Endothelial cell of umbilical vein (primary cell): ENCODE measurements around the gene CHTOP. TPM values are rescaled to one million over a fixed set of nuclear protein-coding genes. Genes with fewer than 3 reads are reported as not detected.

Experiments
- BruUV-seq: library from RNA; stranded (reverse); fragments of 400-500 nt; replicated peaks from 2 replicates; lab custom pipeline; 2021; lab: Mats Ljungman, UMichigan
- CTCF ChIA-PET: fragments of 300-600, 350-600 bp; sonication (Branson Sonifier 250); formaldehyde crosslinking; loops from one replicate; lab custom pipeline; 2021; ENCODE audit warnings: antibody characterized with exemption, inconsistent platforms; lab: Charles Lee
- POLR2A ChIA-PET: fragments of 300-600, 350-600 bp; sonication (Branson Sonifier 250); formaldehyde crosslinking; loops from one replicate; lab custom pipeline; 2021; ENCODE audit warnings: antibody characterized with exemption, inconsistent platforms; lab: Charles Lee
- DNase-seq: peaks from one replicate; pipeline ENCODE4 v3.0.0-alpha.2; 2011; ENCODE audit warnings: low read depth, low spot score
- FAIRE-seq: peaks from 2 replicates; lab custom pipeline; 2011; peaks lifted over from hg19 to GRCh38; lab: Jason Lieb, UNC
- H2AFZ ChIP-seq: 2 replicates; pipeline ENCODE4 v1.6.0; 2012; ENCODE audit warnings: low read depth, low read length, control low read depth, inconsistent platforms
- H3K27ac ChIP-seq: 2 replicates; pipeline ENCODE4 v1.5.1; 2011; ENCODE audit warnings: low read depth, mild to moderate bottlenecking, control low read depth, low read length, moderate library complexity; ENCODE audit not compliant: insufficient read depth
- H3K27me3 ChIP-seq, 2 experiments: 2 replicates each; pipeline versions ENCODE4 v1.6.0 to v1.6.1; 2011; ENCODE audit warnings: low read length in 2 of 2, mixed read lengths in 1 of 2; ENCODE audit not compliant: control insufficient read depth in 2 of 2, insufficient read depth in 2 of 2
- H3K36me3 ChIP-seq, 2 experiments: 2 replicates in 1 of 2; 3 replicates in 1 of 2; pipeline ENCODE4 v1.5.1; 2011; ENCODE audit warnings: low read length in 2 of 2, mild to moderate bottlenecking in 1 of 2, moderate library complexity in 1 of 2; ENCODE audit not compliant: control insufficient read depth in 2 of 2, insufficient read depth in 2 of 2; ENCODE audit errors: extremely low read depth in 1 of 2
- H3K4me1 ChIP-seq: 3 replicates; pipeline ENCODE4 v1.5.1; 2011; ENCODE audit warnings: mild to moderate bottlenecking, low read length; ENCODE audit not compliant: control insufficient read depth, insufficient read depth; ENCODE audit errors: extremely low read depth
- H3K4me2 ChIP-seq: 2 replicates; pipeline ENCODE4 v1.6.1; 2011; ENCODE audit warnings: low read length, control low read depth, mixed read lengths; ENCODE audit not compliant: insufficient read depth
- H3K4me3 ChIP-seq, 3 experiments: fragments of 200-600 bp in 1 of 3; sonication (generic), shearing (Covaris generic) in 1 of 3; replicated peaks in 1 of 3; 2 replicates each; pipeline ENCODE4 v1.5.1; 2011 to 2016; ENCODE audit warnings: control low read depth in 3 of 3, low read length in 3 of 3, mild to moderate bottlenecking in 2 of 3, inconsistent platforms in 1 of 3, low read depth in 1 of 3, moderate library complexity in 1 of 3; ENCODE audit not compliant: insufficient read depth in 1 of 3
- H3K79me2 ChIP-seq: 2 replicates; pipeline ENCODE4 v1.6.0; 2012; ENCODE audit warnings: low read length, inconsistent platforms; ENCODE audit not compliant: control insufficient read depth, insufficient read depth
- H3K9ac ChIP-seq: replicated peaks from 2 replicates; pipeline ENCODE3; 2011; ENCODE audit warnings: low read length, control low read depth; ENCODE audit not compliant: insufficient read depth; ENCODE audit errors: extremely low read depth
- H3K9me1 ChIP-seq: replicated peaks from 3 replicates; pipeline ENCODE4 v1.6.0; 2011; ENCODE audit warnings: mild to moderate bottlenecking, low read length; ENCODE audit not compliant: control insufficient read depth, insufficient read depth; ENCODE audit errors: extremely low read depth
- H3K9me3 ChIP-seq: replicated peaks from 2 replicates; pipeline ENCODE4 v1.5.1; 2012; ENCODE audit warnings: low read length, inconsistent platforms; ENCODE audit not compliant: control insufficient read depth, insufficient read depth
- H4K20me1 ChIP-seq: replicated peaks from 2 replicates; pipeline ENCODE3; 2011; ENCODE audit warnings: mild to moderate bottlenecking, low read length; ENCODE audit not compliant: control insufficient read depth, insufficient read depth; ENCODE audit errors: extremely low read depth
- EZH2 ChIP-seq: IDR thresholded peaks from 2 replicates; pipeline ENCODE4 v1.6.1; 2012; ENCODE audit warnings: borderline replicate concordance, low read depth, mild to moderate bottlenecking, moderate library complexity, low read length, inconsistent platforms; ENCODE audit not compliant: severe bottlenecking
- FOS ChIP-seq: IDR thresholded peaks from 2 replicates; pipeline ENCODE4 v1.6.1; 2011; ENCODE audit warnings: mild to moderate bottlenecking, low read length, moderate library complexity, borderline replicate concordance; ENCODE audit not compliant: insufficient read depth
- GATA2 ChIP-seq: IDR thresholded peaks from 2 replicates; pipeline ENCODE4 v1.7.0; 2011; ENCODE audit warnings: low read depth, mild to moderate bottlenecking, moderate library complexity, mixed read lengths, low read length; ENCODE audit not compliant: insufficient read length, insufficient read depth
- JUN ChIP-seq: IDR thresholded peaks from 2 replicates; pipeline ENCODE4 v1.6.1; 2011; ENCODE audit warnings: borderline replicate concordance, low read depth; ENCODE audit not compliant: insufficient read length, insufficient read depth
- MYC ChIP-seq: IDR thresholded peaks from one replicate; pipeline ENCODE4 v1.6.1; 2011; ENCODE audit warnings: mild to moderate bottlenecking, low read depth, low read length
- POLR2A ChIP-seq: IDR thresholded peaks from 2 replicates; pipeline ENCODE4 v1.6.1; 2012; ENCODE audit warnings: low read depth, mild to moderate bottlenecking, control low read depth, low read length
- POLR2AphosphoS5 ChIP-seq: IDR thresholded peaks from 2 replicates; pipeline ENCODE4 v1.6.1; 2012; ENCODE audit warnings: low read depth, mild to moderate bottlenecking, control low read depth, low read length, moderate library complexity; ENCODE audit not compliant: insufficient read depth
- dilution Hi-C: fragments of 300-500 bp; cut with MboI; formaldehyde crosslinking; loops from one replicate; pipeline ENCODE4 v1.15.0; 2019; ENCODE audit warnings: low sequenced_read_pairs; ENCODE audit not compliant: extremely low pct_ligation_motif_present
- intact Hi-C: fragments of 100-400 bp; cut with micrococcal nuclease; formaldehyde crosslinking; loops from one replicate; pipeline ENCODE4 v1.10.0; 2022
- polyA plus RNA-seq, 4 experiments: library from polyadenylated mRNA; depleted of rRNA in 3 of 4; stranded (reverse) in 3 of 4; unstranded in 1 of 4; fragments of >200 nt; gene quantifications; 2 replicates each; pipeline versions ENCODE4 v1.2.1 to v1.2.3, GENCODE V29; 2011 to 2012; ENCODE audit warnings: missing spikeins in 1 of 4
- total RNA-seq: library from RNA; stranded (reverse); gene quantifications from 2 replicates; pipeline ENCODE4 v1.2.3, GENCODE V29; 2021
- TF ChIP-seq, protein P1 (sequence below): IDR thresholded peaks from 2 replicates; pipeline ENCODE4 v1.6.1; 2011; ENCODE audit not compliant: insufficient read depth, insufficient read length
- TF ChIP-seq, protein P2 (sequence below), 2 donors: IDR thresholded peaks; 1 replicate in 1 of 2; 2 replicates in 1 of 2; pipeline ENCODE4 v1.5.1; 2011; ENCODE audit warnings: low read length in 2 of 2, mild to moderate bottlenecking in 2 of 2, moderate library complexity in 2 of 2, control low read depth in 1 of 2, inconsistent platforms in 1 of 2, low read depth in 1 of 2; ENCODE audit not compliant: insufficient read depth in 1 of 2; ENCODE audit errors: extremely low read depth in 1 of 2

CHTOP gene
- total and polyA plus RNA-seq, 2 donors (not counting 3 experiments of a cell fraction or from before 2014, with no cell fraction given), result 62.0 to 74.4 TPM

DNA sequence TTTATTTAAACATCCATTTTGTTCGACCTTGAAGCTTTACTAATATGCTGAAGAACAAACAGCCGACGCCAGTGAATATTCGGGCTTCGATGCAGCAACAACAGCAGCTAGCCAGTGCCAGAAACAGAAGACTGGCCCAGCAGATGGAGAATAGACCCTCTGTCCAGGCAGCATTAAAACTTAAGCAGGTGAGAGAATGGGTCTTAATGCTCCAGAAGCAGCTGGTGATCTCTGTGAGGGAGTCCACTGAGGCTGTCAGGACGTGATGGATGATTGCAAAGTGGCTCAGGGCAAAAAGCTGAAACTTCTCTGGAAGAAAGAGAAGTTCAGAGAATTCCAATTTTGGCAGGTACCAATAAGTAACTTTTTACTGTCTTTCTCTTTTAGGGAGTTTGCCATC lies 4.4 kb downstream of the CHTOP start:
- Histone ChIP-seq H4K20me1 (peaks cover 2% of the 10 kb centered on the region), H3K4me3 (no peak overlapping the region), H3K36me3 (peaks cover 30 to 41% of the 10 kb centered on the region in 2 experiments), H3K27ac (no peak overlapping the region), H3K27me3 (no peaks in the 10 kb centered on the region), H2AFZ (no peak overlapping the region), H3K9ac (no peak overlapping the region), H3K4me1 (peaks cover 9% of the 10 kb centered on the region), H3K4me2 (no peak overlapping the region), H3K9me1 (no peaks in the 10 kb centered on the region), H3K9me3 (no peaks in the 10 kb centered on the region), H3K79me2 (peaks cover 56% of the 10 kb centered on the region)
- DNase-seq (no peak), FAIRE-seq (no peak)
- dilution Hi-C loops, result no loop called here
- POLR2A ChIA-PET, result interaction anchor here (0.8 to 1.0 kb wide), 3 partner anchors 10 to 15 kb away, joined by 3 to 5 read pairs (median 3); partner anchors contain the start of gene S100A13
- CTCF ChIA-PET, result interaction anchor here (1.2 to 3.0 kb wide), 3 partner anchors 11 to 128 kb away, joined by 6 to 12 read pairs (median 9); partner anchors contain the start of gene S100A13
- BruUV-seq, result no TSS peak
- intact Hi-C loops, result no loop called here
- TF ChIP-seq POLR2A (no peak), EZH2 (no peak), FOS (no peak), GATA2 (no peak), POLR2AphosphoS5 (no peak), JUN (no peak), MYC (no peak)
- TF ChIP-seq, protein P1, sequence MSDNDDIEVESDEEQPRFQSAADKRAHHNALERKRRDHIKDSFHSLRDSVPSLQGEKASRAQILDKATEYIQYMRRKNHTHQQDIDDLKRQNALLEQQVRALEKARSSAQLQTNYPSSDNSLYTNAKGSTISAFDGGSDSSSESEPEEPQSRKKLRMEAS, result no peak
- TF ChIP-seq, protein P2, sequence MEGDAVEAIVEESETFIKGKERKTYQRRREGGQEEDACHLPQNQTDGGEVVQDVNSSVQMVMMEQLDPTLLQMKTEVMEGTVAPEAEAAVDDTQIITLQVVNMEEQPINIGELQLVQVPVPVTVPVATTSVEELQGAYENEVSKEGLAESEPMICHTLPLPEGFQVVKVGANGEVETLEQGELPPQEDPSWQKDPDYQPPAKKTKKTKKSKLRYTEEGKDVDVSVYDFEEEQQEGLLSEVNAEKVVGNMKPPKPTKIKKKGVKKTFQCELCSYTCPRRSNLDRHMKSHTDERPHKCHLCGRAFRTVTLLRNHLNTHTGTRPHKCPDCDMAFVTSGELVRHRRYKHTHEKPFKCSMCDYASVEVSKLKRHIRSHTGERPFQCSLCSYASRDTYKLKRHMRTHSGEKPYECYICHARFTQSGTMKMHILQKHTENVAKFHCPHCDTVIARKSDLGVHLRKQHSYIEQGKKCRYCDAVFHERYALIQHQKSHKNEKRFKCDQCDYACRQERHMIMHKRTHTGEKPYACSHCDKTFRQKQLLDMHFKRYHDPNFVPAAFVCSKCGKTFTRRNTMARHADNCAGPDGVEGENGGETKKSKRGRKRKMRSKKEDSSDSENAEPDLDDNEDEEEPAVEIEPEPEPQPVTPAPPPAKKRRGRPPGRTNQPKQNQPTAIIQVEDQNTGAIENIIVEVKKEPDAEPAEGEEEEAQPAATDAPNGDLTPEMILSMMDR (IDR thresholded peaks at IDR 0.05; ENCODE audit: extremely low read depth in 1 of 2, insufficient read depth in 1 of 2, low read depth in 1 of 2, low read length in 2 of 2), result no peak
